WTC11 (cell line): ENCODE data around the gene NCOA3.

Experiments
- AFF4 ChIP-seq: sonication (generic); formaldehyde crosslinking; IDR thresholded peaks from 2 replicates; pipeline ENCODE4 v1.8.1; 2023; ENCODE audit warnings: mild to moderate bottlenecking, missing genetic modification reagents, borderline replicate concordance
- CTCF ChIP-seq: fragments of 200-600 bp; IDR thresholded peaks from 2 replicates; pipeline ENCODE4 v1.8.0; 2022; ENCODE audit warnings: antibody characterized with exemption
- ELF4 ChIP-seq: sonication (generic); formaldehyde crosslinking; IDR thresholded peaks from 2 replicates; pipeline ENCODE4 v1.8.1; 2022; ENCODE audit warnings: low read depth, mild to moderate bottlenecking, moderate library complexity, missing genetic modification reagents
- FOXJ3 ChIP-seq: sonication (generic); formaldehyde crosslinking; IDR thresholded peaks from 2 replicates; pipeline ENCODE4 v1.9.0; 2021; ENCODE audit warnings: missing genetic modification reagents, mild to moderate bottlenecking, borderline replicate concordance
- FOXK1 ChIP-seq: sonication (generic); formaldehyde crosslinking; IDR thresholded peaks from 2 replicates; pipeline ENCODE4 v1.8.0; 2022; ENCODE audit warnings: mild to moderate bottlenecking, moderate library complexity, missing genetic modification reagents
- FOXP4 ChIP-seq: sonication (generic); formaldehyde crosslinking; IDR thresholded peaks from 2 replicates; pipeline ENCODE4 v1.8.0; 2022; ENCODE audit warnings: mild to moderate bottlenecking, missing genetic modification reagents
- MAX ChIP-seq: sonication (generic); formaldehyde crosslinking; IDR thresholded peaks from 2 replicates; pipeline ENCODE4 v1.8.0; 2022; ENCODE audit warnings: mild to moderate bottlenecking, missing genetic modification reagents
- TEAD4 ChIP-seq: sonication (generic); formaldehyde crosslinking; IDR thresholded peaks from 2 replicates; pipeline ENCODE4 v1.8.0; 2022; ENCODE audit warnings: mild to moderate bottlenecking, missing genetic modification reagents

GRCh38 chr20:47597090-47597489 lies 95.4 kb downstream of the NCOA3 start:
- TF ChIP-seq CTCF: no peak
- TF ChIP-seq TEAD4: no peak
- TF ChIP-seq ELF4: no peak
- TF ChIP-seq AFF4 (CRISPR knock-in tag): no peak
- no peak for TF ChIP-seq FOXP4
- TF ChIP-seq FOXK1: no peak
- TF ChIP-seq MAX (CRISPR knock-in tag): no peak
- no peak for TF ChIP-seq FOXJ3 (CRISPR knock-in tag)
